Pons (tissue), 1 donor: Measurements from ENCODE around the gene PRKG1.
A peak's percentile ranks its signal among the peaks of the same experiment; 100 is the strongest.

Experiments
- DNase-seq: peaks from one replicate; pipeline ENCODE4 v3.0.0-alpha.2; 2016; ENCODE audit warnings: low spot score

PRKG1 gene

GRCh38 chr10:51760864-51761640, 686.8 kb downstream of the PRKG1 start:
- DNase-seq, result no peak

- no peak for DNase-seq
These were observed 689.5 kb downstream of the PRKG1 start for GRCh38 chr10:51763746-51764145.

GRCh38 chr10:51765284-51765971, 691.1 kb downstream of the PRKG1 start:
- no peak for DNase-seq

- DNase-seq, result no peak
These were observed 692.3 kb downstream of the PRKG1 start for GRCh38 chr10:51766423-51767102.

GRCh38 chr10:51767103-51767763, 692.9 kb downstream of the PRKG1 start:
- DNase-seq, result no peak

GRCh38 chr10:51768886-51769465, 694.7 kb downstream of the PRKG1 start:
- peak; percentile 91 for DNase-seq

GRCh38 chr10:51770709-51771108, 696.4 kb downstream of the PRKG1 start:
- DNase-seq, result no peak

GRCh38 chr10:51772387-51772786, 698.1 kb downstream of the PRKG1 start:
- DNase-seq, result no peak

- DNase-seq, result no peak
These were observed 699.4 kb downstream of the PRKG1 start for GRCh38 chr10:51773681-51774080.

GRCh38 chr10:51783941-51784340, 709.7 kb downstream of the PRKG1 start:
- no peak for DNase-seq

GRCh38 chr10:51786016-51786683, 711.9 kb downstream of the PRKG1 start:
- no peak for DNase-seq

GRCh38 chr10:51786684-51787035, 712.4 kb downstream of the PRKG1 start:
- DNase-seq, result no peak

GRCh38 chr10:51788273-51788672, 714.0 kb downstream of the PRKG1 start:
- DNase-seq, result no peak

GRCh38 chr10:51789118-51789517, 714.8 kb downstream of the PRKG1 start:
- DNase-seq, result no peak

GRCh38 chr10:51789903-51790302, 715.6 kb downstream of the PRKG1 start:
- no peak for DNase-seq

- DNase-seq, result no peak
These were observed 718.4 kb downstream of the PRKG1 start for GRCh38 chr10:51792678-51793077.

- no peak for DNase-seq
These were observed 725.8 kb downstream of the PRKG1 start for GRCh38 chr10:51800121-51800520.

- DNase-seq, result no peak
These were observed 726.6 kb downstream of the PRKG1 start for GRCh38 chr10:51800725-51801424.

GRCh38 chr10:51802030-51802429, 727.7 kb downstream of the PRKG1 start:
- DNase-seq, result no peak

- DNase-seq, result no peak
These were observed 730.6 kb downstream of the PRKG1 start for GRCh38 chr10:51804866-51805265.
